Measurements from ENCODE around the gene FAM131B. TPM values are rescaled to one million over a fixed set of nuclear protein-coding genes. Genes with fewer than 3 reads are reported as not detected.

Gene FAM131B
- total and polyA plus RNA-seq, 9 of the 15 experiments (the other 6 are each of a cell fraction or from before 2014, with no cell fraction given): 0.03 to 0.04 TPM; not detected in 7

DNA sequence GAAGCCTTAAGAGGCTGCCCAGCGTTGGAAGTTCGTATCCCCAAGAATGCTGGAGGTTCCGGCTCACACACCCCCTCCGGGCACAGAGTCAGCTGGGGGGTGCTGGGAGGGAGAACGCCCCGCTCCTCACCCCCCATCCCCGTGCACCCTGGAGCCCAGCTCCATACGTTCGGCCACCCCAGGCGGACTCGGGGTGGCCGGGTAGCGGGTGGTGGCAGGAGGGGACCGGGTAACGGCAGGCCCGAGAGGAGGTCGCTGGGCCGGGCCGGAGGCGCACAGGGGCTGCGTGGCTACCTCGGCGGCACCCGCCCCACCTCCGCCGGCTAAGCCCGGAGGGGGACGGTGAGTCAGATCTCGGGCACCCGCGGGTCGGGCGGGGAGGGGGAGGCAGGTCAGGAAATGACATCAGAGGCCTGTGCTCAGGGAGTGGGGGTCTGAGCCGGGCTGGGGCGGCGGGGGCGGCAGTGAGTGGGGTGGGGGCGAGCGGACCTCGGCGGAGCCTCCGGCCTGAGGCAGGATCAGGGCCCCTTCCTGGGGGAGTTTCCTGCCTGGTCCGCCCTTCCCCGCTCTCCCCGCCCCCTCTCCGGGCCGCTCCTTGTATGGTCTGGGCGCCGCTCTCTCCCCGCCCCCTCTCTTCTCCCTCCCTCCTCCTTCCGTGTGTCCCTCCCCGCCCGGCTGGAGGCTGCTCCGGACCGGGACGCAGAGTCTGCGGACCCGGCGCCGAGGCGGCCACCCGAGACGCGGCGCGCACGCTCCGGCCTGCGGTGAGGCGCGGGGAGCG lies 18.3 kb upstream of the FAM131B start, which contains the start of gene ZYX (continued):
- TF ChIP-seq POLR3A (IDR thresholded peaks at IDR 0.05; ENCODE audit: borderline replicate concordance, extremely low read depth, insufficient read depth, insufficient read length): no peak
- TF ChIP-seq, protein P1, sequence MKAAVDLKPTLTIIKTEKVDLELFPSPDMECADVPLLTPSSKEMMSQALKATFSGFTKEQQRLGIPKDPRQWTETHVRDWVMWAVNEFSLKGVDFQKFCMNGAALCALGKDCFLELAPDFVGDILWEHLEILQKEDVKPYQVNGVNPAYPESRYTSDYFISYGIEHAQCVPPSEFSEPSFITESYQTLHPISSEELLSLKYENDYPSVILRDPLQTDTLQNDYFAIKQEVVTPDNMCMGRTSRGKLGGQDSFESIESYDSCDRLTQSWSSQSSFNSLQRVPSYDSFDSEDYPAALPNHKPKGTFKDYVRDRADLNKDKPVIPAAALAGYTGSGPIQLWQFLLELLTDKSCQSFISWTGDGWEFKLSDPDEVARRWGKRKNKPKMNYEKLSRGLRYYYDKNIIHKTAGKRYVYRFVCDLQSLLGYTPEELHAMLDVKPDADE (conservative IDR thresholded peaks at IDR 0.05; ENCODE audit: control insufficient read depth, low read depth, low read length): peak; percentile 99
- TF ChIP-seq HDAC2 (IDR thresholded peaks at IDR 0.05): no peak
- TF ChIP-seq PCBP1 (IDR thresholded peaks at IDR 0.05; ENCODE audit: low read depth, low read length, poor library complexity, severe bottlenecking): peak; percentile 67
- TF ChIP-seq FIP1L1 (IDR thresholded peaks at IDR 0.05; ENCODE audit: low read depth, low read length, poor library complexity, severe bottlenecking): peak; percentile 79
- TF ChIP-seq CBFA2T2 (conservative IDR thresholded peaks at IDR 0.05): no peak
- TF ChIP-seq TCF15 (CRISPR knock-in tag; IDR thresholded peaks at IDR 0.05): no peak
- peak; percentile 69 for TF ChIP-seq ATF7 (IDR thresholded peaks at IDR 0.05)
- TF ChIP-seq MTA2 (IDR thresholded peaks at IDR 0.05; ENCODE audit: low read depth): no peak
- TF ChIP-seq MLLT1 (IDR thresholded peaks at IDR 0.05): peak in 1 of 2 experiments; percentile 97; a peak in 2 of 4 replicates
- TF ChIP-seq HNRNPK (IDR thresholded peaks at IDR 0.05; ENCODE audit: low read depth, low read length, poor library complexity, severe bottlenecking): no peak
- no peak for TF ChIP-seq ZBTB9 (CRISPR knock-in tag; IDR thresholded peaks at IDR 0.05)
- TF ChIP-seq ZNF75A (CRISPR knock-in tag; IDR thresholded peaks at IDR 0.05): no peak
- TF ChIP-seq, protein P2, sequence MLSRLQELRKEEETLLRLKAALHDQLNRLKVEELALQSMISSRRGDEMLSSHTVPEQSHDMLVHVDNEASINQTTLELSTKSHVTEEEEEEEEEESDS (CRISPR knock-in tag; IDR thresholded peaks at IDR 0.05): no peak
- TF ChIP-seq ZNF232 (CRISPR knock-in tag; IDR thresholded peaks at IDR 0.05): no peak
- TF ChIP-seq CAMTA2 (CRISPR knock-in tag; conservative IDR thresholded peaks at IDR 0.05): no peak
- TF ChIP-seq SIN3B (IDR thresholded peaks at IDR 0.05; ENCODE audit: low read depth): no peak
- TF ChIP-seq ZNF146 (CRISPR knock-in tag; IDR thresholded peaks at IDR 0.05; ENCODE audit: unreplicated experiment): no peak
- TF ChIP-seq ELF4 (CRISPR knock-in tag; IDR thresholded peaks at IDR 0.05): no peak
- TF ChIP-seq FOXA1 (IDR thresholded peaks at IDR 0.05; ENCODE audit: borderline replicate concordance): no peak
